Lung (tissue), 12 donors: Measurements from ENCODE around the gene SAMD4A. TPM values are rescaled to one million over a fixed set of nuclear protein-coding genes. Genes with fewer than 3 reads are reported as not detected.
A peak's percentile ranks its signal among the peaks of the same experiment; 100 is the strongest.

Source experiments
- ATAC-seq: fragments of 200-7000 bp; cut with Tn5 transposase; one replicate; pipeline ENCODE4 v1.9.1; 2020; ENCODE audit warnings: moderate number of reproducible peaks; ENCODE audit not compliant: insufficient read depth, low FRiP score
- DNase-seq, 3 donors: peaks; one replicate each; pipeline ENCODE4 v3.0.0-alpha.2; 2013 to 2017
- H3K27ac ChIP-seq, 2 donors: one replicate each; pipeline ENCODE4 v1.5.1; 2013; ENCODE audit warnings: mild to moderate bottlenecking in 2 of 2, moderate library complexity in 2 of 2, control low read depth in 1 of 2, inconsistent platforms in 1 of 2, low read depth in 1 of 2, low read length in 1 of 2
- H3K27me3 ChIP-seq, 3 donors: one replicate each; pipeline ENCODE4 v1.5.1; 2013; ENCODE audit warnings: low read length in 2 of 3; ENCODE audit not compliant: control insufficient read depth in 3 of 3, insufficient read depth in 3 of 3
- H3K36me3 ChIP-seq, 4 donors: one replicate each; pipeline ENCODE4 v1.5.1; 2013; ENCODE audit warnings: low read length in 4 of 4, mild to moderate bottlenecking in 1 of 4, moderate library complexity in 1 of 4; ENCODE audit not compliant: control insufficient read depth in 4 of 4, insufficient read depth in 4 of 4
- H3K4me1 ChIP-seq, 5 donors: one replicate each; pipeline ENCODE4 v1.5.1; 2013; ENCODE audit warnings: low read length in 5 of 5, mild to moderate bottlenecking in 2 of 5, moderate library complexity in 1 of 5; ENCODE audit not compliant: control insufficient read depth in 5 of 5, insufficient read depth in 5 of 5
- H3K4me3 ChIP-seq: one replicate; pipeline ENCODE4 v1.5.1; 2013; ENCODE audit warnings: mild to moderate bottlenecking, control low read depth, moderate library complexity
- H3K9ac ChIP-seq, 2 donors: one replicate each; pipeline ENCODE4 v1.5.1; 2013; ENCODE audit warnings: low read length in 2 of 2, control low read depth in 1 of 2; ENCODE audit not compliant: insufficient read depth in 1 of 2
- H3K9me3 ChIP-seq, 4 donors: one replicate each; pipeline ENCODE4 v1.5.1; 2013; ENCODE audit warnings: low read length in 3 of 4, mild to moderate bottlenecking in 1 of 4, moderate library complexity in 1 of 4; ENCODE audit not compliant: control insufficient read depth in 4 of 4, insufficient read depth in 3 of 4
- WGBS, 2 donors: extraction: QIAGEN DNeasy Blood & Tissue Kit; methylation state at CpG; one replicate each; pipeline ENCODE4 v1.1.7; 2013; 5-methylcytosine and 5-hydroxymethylcytosine counted together
- polyA plus RNA-seq, 2 donors: library from polyadenylated mRNA; stranded (reverse); fragments of 200-250 nt; gene quantifications; one replicate each; pipeline ENCODE4 v1.2.1, GENCODE V29; 2013
- total RNA-seq, 2 donors: library from RNA; depleted of rRNA in 1 of 2; stranded (reverse); fragments of >200 nt in 1 of 2; gene quantifications; one replicate each; pipeline ENCODE4 v1.2.1, GENCODE V29; 2014 to 2021
- TF ChIP-seq, protein P1 (sequence below): IDR thresholded peaks from 2 replicates; pipeline ENCODE4 v1.5.1; 2012; ENCODE audit warnings: mild to moderate bottlenecking; ENCODE audit errors: control extremely low read depth, extremely low read depth
- donor health status: control.
- donor health status: control.
- donor health status: Bipolar disorder and iron deficiency.
- donor health status: healthy.
- donor health status: DM: yes; HTN: yes; CAD: no.

Gene SAMD4A
- total and polyA plus RNA-seq, 4 donors, result 5.8 to 26.6 (median 16.2) TPM

- Histone ChIP-seq H3K4me1 (peaks cover 0 to 5% (median 0%) of the 10 kb centered on the region in 5 donors), H3K9ac (no peak overlapping the region), H3K27ac (no peak overlapping the region), H3K36me3 (no peaks in the 10 kb centered on the region), H3K4me3 (no peak overlapping the region), H3K27me3 (peaks cover 0 to 11% (median 7%) of the 10 kb centered on the region in 3 donors), H3K9me3 (no peaks in the 10 kb centered on the region)
- ATAC-seq (no peak), DNase-seq (peak in 1 of 3 donors; percentile 13)
- 90 to 93% methylated on average over 13 of the region's 13 CpGs for WGBS, 2 donors
- TF ChIP-seq, protein P1, sequence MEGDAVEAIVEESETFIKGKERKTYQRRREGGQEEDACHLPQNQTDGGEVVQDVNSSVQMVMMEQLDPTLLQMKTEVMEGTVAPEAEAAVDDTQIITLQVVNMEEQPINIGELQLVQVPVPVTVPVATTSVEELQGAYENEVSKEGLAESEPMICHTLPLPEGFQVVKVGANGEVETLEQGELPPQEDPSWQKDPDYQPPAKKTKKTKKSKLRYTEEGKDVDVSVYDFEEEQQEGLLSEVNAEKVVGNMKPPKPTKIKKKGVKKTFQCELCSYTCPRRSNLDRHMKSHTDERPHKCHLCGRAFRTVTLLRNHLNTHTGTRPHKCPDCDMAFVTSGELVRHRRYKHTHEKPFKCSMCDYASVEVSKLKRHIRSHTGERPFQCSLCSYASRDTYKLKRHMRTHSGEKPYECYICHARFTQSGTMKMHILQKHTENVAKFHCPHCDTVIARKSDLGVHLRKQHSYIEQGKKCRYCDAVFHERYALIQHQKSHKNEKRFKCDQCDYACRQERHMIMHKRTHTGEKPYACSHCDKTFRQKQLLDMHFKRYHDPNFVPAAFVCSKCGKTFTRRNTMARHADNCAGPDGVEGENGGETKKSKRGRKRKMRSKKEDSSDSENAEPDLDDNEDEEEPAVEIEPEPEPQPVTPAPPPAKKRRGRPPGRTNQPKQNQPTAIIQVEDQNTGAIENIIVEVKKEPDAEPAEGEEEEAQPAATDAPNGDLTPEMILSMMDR, result no peak
These were observed 237.1 kb downstream of the SAMD4A start for GRCh38 chr14:54803926-54804537.

DNA sequence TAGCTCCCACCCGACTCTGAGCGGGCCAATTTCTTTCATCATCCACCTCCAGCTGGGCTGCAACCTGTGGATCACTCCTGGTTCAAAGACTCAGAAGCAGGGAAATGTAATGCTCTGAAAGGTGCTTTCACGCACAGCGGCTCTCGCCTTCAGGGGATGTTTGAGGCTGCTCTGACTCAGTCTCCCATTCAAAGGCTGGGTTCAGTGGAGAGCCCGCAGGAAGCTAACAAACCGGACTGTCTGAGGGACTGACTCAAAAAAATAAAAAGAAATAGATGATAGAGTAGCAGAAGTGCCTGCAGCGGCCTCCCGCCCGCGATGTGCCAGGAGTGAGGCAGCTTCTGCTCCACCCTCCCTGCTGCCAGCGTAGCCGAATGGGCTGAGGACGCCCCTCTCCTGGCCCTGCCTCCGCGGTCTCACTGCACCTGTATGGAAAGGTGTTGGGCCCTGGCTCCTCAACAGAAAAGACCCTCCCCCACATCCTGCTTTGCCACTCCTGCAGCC lies 237.7 kb downstream of the SAMD4A start:
- no peak overlapping the region for H3K27ac ChIP-seq
- H3K4me1 ChIP-seq, result peaks cover 0 to 5% (median 0%) of the 10 kb centered on the region in 5 donors
- WGBS, 2 donors, result 77 to 84% methylated on average over 16 of the region's 16 CpGs
- DNase-seq (no peak), ATAC-seq (no peak)
- H3K36me3 ChIP-seq, result no peaks in the 10 kb centered on the region
- TF ChIP-seq, protein P1, result no peak
- H3K9ac ChIP-seq, result no peak overlapping the region
- no peak overlapping the region for H3K4me3 ChIP-seq
- peaks cover 0 to 11% (median 7%) of the 10 kb centered on the region in 3 donors for H3K27me3 ChIP-seq
- no peaks in the 10 kb centered on the region for H3K9me3 ChIP-seq

DNA sequence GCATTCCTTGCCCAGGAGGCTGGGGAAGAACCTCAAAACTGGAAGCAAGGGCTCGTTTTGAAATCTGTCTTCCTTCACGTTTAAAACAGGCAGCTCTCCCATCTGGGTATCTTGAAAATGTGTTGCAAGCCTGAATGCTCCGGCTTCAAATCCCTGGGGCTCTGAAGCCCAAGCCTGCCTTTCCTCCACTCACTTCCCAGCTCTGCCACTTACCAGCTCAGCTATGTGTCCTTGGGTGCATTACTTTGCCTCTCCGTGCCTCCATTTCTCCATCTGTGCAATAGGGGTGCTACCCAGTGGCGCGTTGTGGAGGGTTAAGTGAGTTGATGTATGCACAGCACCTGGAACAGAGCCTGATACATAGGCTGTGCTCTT lies 238.1 kb downstream of the SAMD4A start:
- Histone ChIP-seq H3K9me3 (no peaks in the 10 kb centered on the region), H3K27me3 (peaks cover 0 to 11% (median 7%) of the 10 kb centered on the region in 3 donors), H3K4me3 (no peak overlapping the region), H3K9ac (no peak overlapping the region), H3K4me1 (peaks cover 0 to 5% (median 0%) of the 10 kb centered on the region in 5 donors), H3K36me3 (no peaks in the 10 kb centered on the region), H3K27ac (no peak overlapping the region)
- WGBS, 2 donors, result 61 to 73% methylated on average over 6 of the region's 6 CpGs
- ATAC-seq (no peak), DNase-seq (no peak)
- TF ChIP-seq, protein P1, result no peak
